NCI-H146 (cell line): ENCODE data around the gene ARHGAP6.
"Not testable (repeated sequence)": the region's sequence is repeated elsewhere in the genome, so short reads cannot be mapped to it uniquely, and the experiment has no call there.

Experiments used
- DNase-seq: peaks from one replicate; lab custom pipeline; 2025; lab: John Stamatoyannopoulos, UW

Gene ARHGAP6

GRCh38 chrX:11355944-11356343 is 309.8 kb downstream of the ARHGAP6 start:
- DNase-seq: not testable (repeated sequence)

GRCh38 chrX:11355259-11355909 is 310.3 kb downstream of the ARHGAP6 start:
- no peak for DNase-seq

GRCh38 chrX:11352296-11352741 is 313.4 kb downstream of the ARHGAP6 start:
- DNase-seq: no peak

- no peak for DNase-seq
Measured at GRCh38 chrX:11351375-11352295, 314.1 kb downstream of the ARHGAP6 start.

- no peak for DNase-seq
Measured at GRCh38 chrX:11349661-11350337, 315.9 kb downstream of the ARHGAP6 start.

GRCh38 chrX:11349020-11349419 is 316.7 kb downstream of the ARHGAP6 start:
- DNase-seq: no peak

- DNase-seq: no peak
Measured at GRCh38 chrX:11347300-11347699, 318.4 kb downstream of the ARHGAP6 start.

GRCh38 chrX:11346121-11346682 is 319.5 kb downstream of the ARHGAP6 start:
- no peak for DNase-seq

GRCh38 chrX:11342673-11343072 is 323.0 kb downstream of the ARHGAP6 start:
- no peak for DNase-seq

- no peak for DNase-seq
Measured at GRCh38 chrX:11341274-11342201, 324.2 kb downstream of the ARHGAP6 start.

- no peak for DNase-seq
Measured at GRCh38 chrX:11337292-11338009, 328.3 kb downstream of the ARHGAP6 start.

GRCh38 chrX:11336201-11336600 is 329.5 kb downstream of the ARHGAP6 start:
- no peak for DNase-seq

- DNase-seq: no peak
Measured at GRCh38 chrX:11334165-11334564, 331.6 kb downstream of the ARHGAP6 start.

- no peak for DNase-seq
Measured at GRCh38 chrX:11331788-11332187, 333.9 kb downstream of the ARHGAP6 start.

GRCh38 chrX:11329021-11329420 is 336.7 kb downstream of the ARHGAP6 start:
- no peak for DNase-seq

- no peak for DNase-seq
Measured at GRCh38 chrX:11328134-11328533, 337.6 kb downstream of the ARHGAP6 start.

- no peak for DNase-seq
Measured at GRCh38 chrX:11321986-11322385, 343.7 kb downstream of the ARHGAP6 start.

GRCh38 chrX:11319806-11320520 is 345.8 kb downstream of the ARHGAP6 start:
- no peak for DNase-seq

- no peak for DNase-seq
Measured at GRCh38 chrX:11311706-11312105, 354.0 kb downstream of the ARHGAP6 start.

GRCh38 chrX:11309220-11309619 is 356.5 kb downstream of the ARHGAP6 start:
- DNase-seq: no peak
